ENCODE data around the gene HSD17B4.
"Not testable (repeated sequence)": the region's sequence is repeated elsewhere in the genome, so short reads cannot be mapped to it uniquely, and the experiment has no call there.

HSD17B4 gene

GRCh38 chr5:119450627-119451026, 1.7 kb upstream of the HSD17B4 start:
- H3K27ac ChIP-seq (ENCODE audit: insufficient read depth, low read length, poor library complexity, severe bottlenecking) = not testable (repeated sequence)

GRCh38 chr5:119451561-119451960, 736 bp upstream of the HSD17B4 start:
- no peak overlapping the region for H3K4me3 ChIP-seq (ENCODE audit: insufficient read depth, low read depth, low read length, poor library complexity, severe bottlenecking)
- H3K9me3 ChIP-seq (ENCODE audit: control insufficient read depth, low read length) = no peaks in the 10 kb centered on the region
- no peaks in the 10 kb centered on the region for H3K27me3 ChIP-seq (replicated peaks; ENCODE audit: control insufficient read depth, insufficient read depth, low read length, poor library complexity, severe bottlenecking)
- H3K27ac ChIP-seq (ENCODE audit: insufficient read depth, low read length, poor library complexity, severe bottlenecking) = no peak overlapping the region
- peaks cover 2% of the 10 kb centered on the region for H3K36me3 ChIP-seq (ENCODE audit: control insufficient read depth, insufficient read depth, low read length)
- peaks cover 9% of the 10 kb centered on the region for H3K4me1 ChIP-seq (ENCODE audit: control insufficient read depth, insufficient read depth, low read length, poor library complexity, severe bottlenecking)
- DNase-seq = no peak

More at GRCh38 chr5:119450627-119451026, 1.7 kb upstream of the HSD17B4 start:
- not testable (repeated sequence) for H3K27me3 ChIP-seq (replicated peaks; ENCODE audit: control insufficient read depth, insufficient read depth, low read length, poor library complexity, severe bottlenecking); H3K4me3 ChIP-seq (ENCODE audit: insufficient read depth, low read depth, low read length, poor library complexity, severe bottlenecking); H3K9me3 ChIP-seq (ENCODE audit: control insufficient read depth, low read length); H3K4me1 ChIP-seq (ENCODE audit: control insufficient read depth, insufficient read depth, low read length, poor library complexity, severe bottlenecking); H3K36me3 ChIP-seq (ENCODE audit: control insufficient read depth, insufficient read depth, low read length); DNase-seq

GRCh38 chr5:119452060-119452372, 281 bp upstream of the HSD17B4 start:
- Histone ChIP-seq H3K36me3 (ENCODE audit: control insufficient read depth, insufficient read depth, low read length) (peaks cover 4% of the 10 kb centered on the region), H3K9me3 (ENCODE audit: control insufficient read depth, low read length) (no peaks in the 10 kb centered on the region), H3K27ac (ENCODE audit: insufficient read depth, low read length, poor library complexity, severe bottlenecking) (peak overlapping the region; percentile 71)

GRCh38 chr5:119453040-119453373, 710 bp downstream of the HSD17B4 start:
- no peak for DNase-seq
- Histone ChIP-seq H3K36me3 (ENCODE audit: control insufficient read depth, insufficient read depth, low read length) (peaks cover 4% of the 10 kb centered on the region), H3K27me3 (replicated peaks; ENCODE audit: control insufficient read depth, insufficient read depth, low read length, poor library complexity, severe bottlenecking) (no peaks in the 10 kb centered on the region), H3K4me3 (ENCODE audit: insufficient read depth, low read depth, low read length, poor library complexity, severe bottlenecking) (peak overlapping the region; percentile 80), H3K4me1 (ENCODE audit: control insufficient read depth, insufficient read depth, low read length, poor library complexity, severe bottlenecking) (peaks cover 9% of the 10 kb centered on the region), H3K9me3 (ENCODE audit: control insufficient read depth, low read length) (no peaks in the 10 kb centered on the region), H3K27ac (ENCODE audit: insufficient read depth, low read length, poor library complexity, severe bottlenecking) (peak overlapping the region; percentile 71)

More at GRCh38 chr5:119452060-119452372, 281 bp upstream of the HSD17B4 start:
- Histone ChIP-seq H3K27me3 (replicated peaks; ENCODE audit: control insufficient read depth, insufficient read depth, low read length, poor library complexity, severe bottlenecking) (no peaks in the 10 kb centered on the region), H3K4me3 (ENCODE audit: insufficient read depth, low read depth, low read length, poor library complexity, severe bottlenecking) (peak overlapping the region; percentile 80), H3K4me1 (ENCODE audit: control insufficient read depth, insufficient read depth, low read length, poor library complexity, severe bottlenecking) (peaks cover 9% of the 10 kb centered on the region)
- DNase-seq = no peak

GRCh38 chr5:119454171-119454570, 1.9 kb downstream of the HSD17B4 start:
- Histone ChIP-seq H3K36me3 (ENCODE audit: control insufficient read depth, insufficient read depth, low read length) (peaks cover 4% of the 10 kb centered on the region), H3K27ac (ENCODE audit: insufficient read depth, low read length, poor library complexity, severe bottlenecking) (no peak overlapping the region), H3K9me3 (ENCODE audit: control insufficient read depth, low read length) (no peaks in the 10 kb centered on the region), H3K27me3 (replicated peaks; ENCODE audit: control insufficient read depth, insufficient read depth, low read length, poor library complexity, severe bottlenecking) (no peaks in the 10 kb centered on the region), H3K4me1 (ENCODE audit: control insufficient read depth, insufficient read depth, low read length, poor library complexity, severe bottlenecking) (peaks cover 9% of the 10 kb centered on the region), H3K4me3 (ENCODE audit: insufficient read depth, low read depth, low read length, poor library complexity, severe bottlenecking) (no peak overlapping the region)
- DNase-seq = no peak

GRCh38 chr5:119458911-119459632, 6.8 kb downstream of the HSD17B4 start:
- Histone ChIP-seq H3K4me3 (ENCODE audit: insufficient read depth, low read depth, low read length, poor library complexity, severe bottlenecking) (no peak overlapping the region), H3K27me3 (replicated peaks; ENCODE audit: control insufficient read depth, insufficient read depth, low read length, poor library complexity, severe bottlenecking) (no peaks in the 10 kb centered on the region), H3K27ac (ENCODE audit: insufficient read depth, low read length, poor library complexity, severe bottlenecking) (no peak overlapping the region), H3K9me3 (ENCODE audit: control insufficient read depth, low read length) (no peaks in the 10 kb centered on the region), H3K36me3 (ENCODE audit: control insufficient read depth, insufficient read depth, low read length) (peaks cover 4% of the 10 kb centered on the region), H3K4me1 (ENCODE audit: control insufficient read depth, insufficient read depth, low read length, poor library complexity, severe bottlenecking) (no peaks in the 10 kb centered on the region)
- DNase-seq = no peak

- no peaks in the 10 kb centered on the region for H3K4me1 ChIP-seq (ENCODE audit: control insufficient read depth, insufficient read depth, low read length, poor library complexity, severe bottlenecking)
- no peaks in the 10 kb centered on the region for H3K9me3 ChIP-seq (ENCODE audit: control insufficient read depth, low read length)
- peaks cover 7% of the 10 kb centered on the region for H3K36me3 ChIP-seq (ENCODE audit: control insufficient read depth, insufficient read depth, low read length)
- H3K27me3 ChIP-seq (replicated peaks; ENCODE audit: control insufficient read depth, insufficient read depth, low read length, poor library complexity, severe bottlenecking) = no peaks in the 10 kb centered on the region
- DNase-seq = no peak
- no peak overlapping the region for H3K27ac ChIP-seq (ENCODE audit: insufficient read depth, low read length, poor library complexity, severe bottlenecking)
- no peak overlapping the region for H3K4me3 ChIP-seq (ENCODE audit: insufficient read depth, low read depth, low read length, poor library complexity, severe bottlenecking)
Observed at GRCh38 chr5:119465640-119466039, 13.3 kb downstream of the HSD17B4 start.

GRCh38 chr5:119468286-119468685, 16.0 kb downstream of the HSD17B4 start:
- Histone ChIP-seq H3K27me3 (replicated peaks; ENCODE audit: control insufficient read depth, insufficient read depth, low read length, poor library complexity, severe bottlenecking) (no peaks in the 10 kb centered on the region), H3K4me1 (ENCODE audit: control insufficient read depth, insufficient read depth, low read length, poor library complexity, severe bottlenecking) (no peaks in the 10 kb centered on the region), H3K9me3 (ENCODE audit: control insufficient read depth, low read length) (no peaks in the 10 kb centered on the region), H3K27ac (ENCODE audit: insufficient read depth, low read length, poor library complexity, severe bottlenecking) (no peak overlapping the region), H3K4me3 (ENCODE audit: insufficient read depth, low read depth, low read length, poor library complexity, severe bottlenecking) (no peak overlapping the region), H3K36me3 (ENCODE audit: control insufficient read depth, insufficient read depth, low read length) (peaks cover 10% of the 10 kb centered on the region)
- no peak for DNase-seq

- no peaks in the 10 kb centered on the region for H3K27me3 ChIP-seq (replicated peaks; ENCODE audit: control insufficient read depth, insufficient read depth, low read length, poor library complexity, severe bottlenecking)
- no peak overlapping the region for H3K27ac ChIP-seq (ENCODE audit: insufficient read depth, low read length, poor library complexity, severe bottlenecking)
- no peak overlapping the region for H3K4me3 ChIP-seq (ENCODE audit: insufficient read depth, low read depth, low read length, poor library complexity, severe bottlenecking)
- H3K9me3 ChIP-seq (ENCODE audit: control insufficient read depth, low read length) = no peaks in the 10 kb centered on the region
- H3K36me3 ChIP-seq (ENCODE audit: control insufficient read depth, insufficient read depth, low read length) = peaks cover 10% of the 10 kb centered on the region
- DNase-seq = no peak
- H3K4me1 ChIP-seq (ENCODE audit: control insufficient read depth, insufficient read depth, low read length, poor library complexity, severe bottlenecking) = no peaks in the 10 kb centered on the region
Observed at GRCh38 chr5:119470105-119470763, 17.9 kb downstream of the HSD17B4 start.

- H3K4me1 ChIP-seq (ENCODE audit: control insufficient read depth, insufficient read depth, low read length, poor library complexity, severe bottlenecking) = no peaks in the 10 kb centered on the region
- no peaks in the 10 kb centered on the region for H3K9me3 ChIP-seq (ENCODE audit: control insufficient read depth, low read length)
- no peak overlapping the region for H3K4me3 ChIP-seq (ENCODE audit: insufficient read depth, low read depth, low read length, poor library complexity, severe bottlenecking)
- no peak overlapping the region for H3K27ac ChIP-seq (ENCODE audit: insufficient read depth, low read length, poor library complexity, severe bottlenecking)
- H3K36me3 ChIP-seq (ENCODE audit: control insufficient read depth, insufficient read depth, low read length) = peaks cover 12% of the 10 kb centered on the region
- no peak for DNase-seq
- H3K27me3 ChIP-seq (replicated peaks; ENCODE audit: control insufficient read depth, insufficient read depth, low read length, poor library complexity, severe bottlenecking) = no peaks in the 10 kb centered on the region
Observed at GRCh38 chr5:119470851-119471451, 18.7 kb downstream of the HSD17B4 start.
